HG03342 (cell line): ENCODE results near the gene JARID2.

Source experiments
- ATAC-seq: cut with Tn5 transposase; IDR thresholded peaks from one replicate; pipeline ENCODE4 v1.9.1; 2021; ENCODE audit warnings: mild to moderate bottlenecking, moderate library complexity; ENCODE audit not compliant: unreplicated experiment

JARID2 gene

DNA sequence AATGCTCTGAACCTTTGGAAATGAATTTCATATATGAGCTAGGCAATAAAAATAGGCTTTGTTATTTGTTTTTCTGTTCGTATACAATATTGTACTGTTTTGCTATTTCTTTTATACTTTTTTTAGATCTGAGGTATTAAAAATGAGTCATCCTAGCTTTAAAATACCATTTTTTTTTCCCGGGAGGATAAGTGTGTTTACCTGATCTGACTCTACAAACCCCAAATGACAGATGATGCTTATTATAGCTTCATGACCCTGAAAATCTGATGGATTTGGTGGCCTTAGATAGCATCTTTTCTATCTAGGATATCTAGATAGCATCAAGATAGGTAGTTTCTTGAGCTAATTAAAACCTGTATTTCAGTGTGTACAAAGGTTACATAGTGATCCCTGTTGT, 210.6 kb downstream of the JARID2 start:
- ATAC-seq = no peak

GRCh38 chr6:15457121-15457650, 211.3 kb downstream of the JARID2 start:
- ATAC-seq = no peak

GRCh38 chr6:15458021-15458459, 212.2 kb downstream of the JARID2 start:
- peak; percentile 71 for ATAC-seq

GRCh38 chr6:15460110-15460727, 214.3 kb downstream of the JARID2 start:
- ATAC-seq = no peak

DNA sequence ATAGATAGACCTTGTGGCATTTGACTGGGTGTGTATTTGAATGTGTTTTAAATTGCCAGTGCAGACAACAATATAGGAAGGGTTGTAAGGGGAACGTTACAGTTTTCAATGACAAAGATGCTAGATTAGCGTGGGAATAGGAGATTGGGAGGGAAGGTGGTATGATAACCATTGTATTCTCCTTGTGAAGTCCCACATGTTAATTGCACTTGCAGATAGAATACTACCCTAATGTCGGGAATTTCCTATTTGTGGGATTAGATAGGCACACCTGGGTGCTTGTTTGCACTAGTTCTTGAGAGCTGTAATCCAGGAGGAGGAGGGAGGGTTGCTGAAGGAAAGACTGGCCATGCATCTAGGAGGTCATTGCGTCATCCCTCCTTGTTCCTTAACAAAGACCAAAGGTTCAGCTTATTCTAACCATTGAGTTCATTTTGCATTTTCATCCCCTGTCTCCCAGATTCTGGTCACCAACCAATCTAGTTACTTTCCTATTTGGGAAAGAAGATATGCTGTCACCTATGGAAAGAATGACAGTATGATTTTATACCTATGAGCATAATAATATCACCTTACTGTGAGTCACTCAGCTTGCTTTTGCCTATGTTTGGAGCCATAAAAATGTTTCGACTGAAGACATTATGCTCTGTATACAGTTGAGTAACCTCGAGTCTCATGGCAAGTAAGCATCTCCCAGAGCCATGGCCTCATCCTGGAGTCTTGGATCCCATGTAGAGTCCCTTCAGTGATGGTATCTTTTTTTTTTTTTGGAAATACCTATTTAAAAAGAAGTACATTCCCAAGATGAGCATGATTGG, 215.5 kb downstream of the JARID2 start:
- ATAC-seq = no peak

DNA sequence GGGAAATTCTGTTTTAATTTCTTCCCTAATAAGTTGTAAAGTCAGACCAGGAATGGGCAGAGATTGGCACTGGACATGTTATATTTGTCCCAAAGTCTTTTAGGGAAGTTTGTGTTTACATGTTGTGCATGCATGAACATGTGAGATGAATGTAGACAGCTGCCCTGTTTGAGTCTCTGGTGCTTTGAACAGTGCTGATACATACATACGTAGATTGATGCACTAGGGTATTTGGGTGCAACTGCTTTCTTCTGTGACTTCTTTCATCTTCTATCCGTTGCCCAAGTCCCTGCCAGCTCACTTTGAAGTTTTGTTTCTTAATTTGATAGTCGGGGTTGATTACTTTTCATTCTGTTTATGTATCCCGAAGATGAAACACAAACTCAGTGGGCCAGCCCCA, 216.4 kb downstream of the JARID2 start:
- ATAC-seq = no peak

DNA sequence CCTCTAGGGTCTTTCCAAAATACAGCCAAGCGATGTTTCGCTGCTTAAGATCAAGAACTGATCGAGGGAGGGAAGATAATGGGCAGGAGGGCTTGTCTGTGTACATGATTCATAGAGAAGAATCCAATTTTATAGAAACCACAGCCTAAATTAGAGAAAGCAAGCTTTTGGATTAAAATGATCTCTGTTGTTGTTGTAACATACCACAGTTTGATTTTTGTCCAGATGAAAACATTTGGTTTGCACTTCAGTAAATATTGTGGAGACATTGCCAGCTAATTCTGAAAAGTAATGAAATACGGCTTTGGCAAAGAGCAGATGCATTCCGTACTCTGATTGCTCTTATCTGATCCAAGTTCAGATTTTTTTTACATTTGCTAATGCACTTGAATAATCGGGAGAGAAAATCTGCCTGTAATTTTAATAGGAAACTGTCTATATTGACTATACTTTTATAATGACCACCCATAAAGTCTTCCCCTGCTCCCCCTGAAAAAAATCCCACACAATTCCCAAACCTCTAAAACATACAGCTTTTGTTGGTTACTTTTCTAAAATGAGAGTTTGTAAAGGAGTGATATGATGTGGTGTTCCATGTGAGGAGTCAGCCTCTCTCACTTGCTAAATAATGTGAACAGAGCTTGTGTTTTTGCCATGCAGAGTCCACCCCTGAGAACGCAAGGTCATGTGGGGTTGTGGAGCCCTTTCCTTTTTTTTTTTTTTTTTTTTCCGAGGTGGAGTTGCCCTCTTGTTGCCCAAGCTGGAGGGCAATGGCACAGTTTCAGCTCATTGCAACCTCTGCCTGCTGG, 217.1 kb downstream of the JARID2 start:
- no peak for ATAC-seq

- ATAC-seq = no peak
Measured at GRCh38 chr6:15464211-15464725, 218.4 kb downstream of the JARID2 start.

DNA sequence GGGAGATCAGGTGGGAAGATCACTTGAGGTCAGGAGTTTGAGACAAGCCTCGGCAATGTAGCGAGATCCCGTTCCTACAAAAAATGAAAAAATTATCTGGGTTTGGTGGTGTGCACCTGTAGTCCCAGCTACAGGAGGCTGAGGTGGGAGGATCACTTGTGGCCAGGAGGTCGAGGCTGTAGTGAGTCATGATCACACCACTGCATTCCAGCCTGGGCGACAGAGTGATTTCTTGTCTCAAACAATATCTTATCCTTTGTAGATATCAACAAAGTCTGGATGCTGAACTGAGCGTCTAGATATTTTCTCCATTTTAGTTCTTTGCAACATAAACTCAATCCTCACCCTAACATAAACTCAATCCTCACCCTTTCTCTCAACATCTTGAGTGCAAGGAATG, 219.3 kb downstream of the JARID2 start:
- no peak for ATAC-seq

DNA sequence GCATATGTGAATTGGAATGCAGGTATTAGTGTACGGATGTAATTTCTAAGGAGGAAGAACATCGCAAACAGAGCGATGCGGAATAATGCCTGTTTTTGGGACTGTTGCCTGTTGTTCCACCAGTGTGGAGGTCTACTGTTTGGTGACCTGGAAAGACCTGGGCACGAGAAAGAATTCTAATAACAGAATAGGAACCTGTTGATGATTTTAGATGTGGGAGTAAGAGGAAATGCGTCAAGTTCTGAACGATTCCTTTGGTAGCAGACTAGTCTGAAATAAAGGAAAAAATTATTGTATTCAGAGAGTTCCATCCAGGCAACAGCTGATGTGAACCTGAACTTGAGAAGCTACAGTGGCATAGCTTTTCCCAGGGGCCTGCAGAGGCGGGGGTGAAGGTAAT, 224.9 kb downstream of the JARID2 start:
- ATAC-seq = no peak

GRCh38 chr6:15472621-15473020, 226.8 kb downstream of the JARID2 start:
- ATAC-seq = no peak

- ATAC-seq = no peak
Measured at GRCh38 chr6:15473174-15473573, 227.3 kb downstream of the JARID2 start.

- no peak for ATAC-seq
Measured at GRCh38 chr6:15473741-15474161, 227.9 kb downstream of the JARID2 start.

DNA sequence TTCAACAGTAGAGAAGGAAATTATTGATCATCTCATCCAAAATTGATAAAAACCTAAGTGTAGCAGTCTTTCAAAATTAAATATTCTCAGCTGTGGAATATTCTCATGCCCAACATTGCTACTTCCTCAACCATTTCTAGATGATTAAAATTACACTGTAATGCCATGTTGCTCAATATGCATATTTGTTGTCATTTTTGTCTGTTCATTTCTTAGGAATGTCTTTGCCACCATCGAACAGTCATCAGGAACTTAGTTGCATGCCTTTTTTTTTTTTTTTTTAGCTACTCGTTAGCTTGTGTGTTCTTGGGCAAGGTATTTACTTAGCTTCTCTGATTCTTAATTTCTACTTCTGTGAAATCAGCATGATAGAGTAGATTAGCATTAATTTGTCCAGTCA, 228.3 kb downstream of the JARID2 start:
- no peak for ATAC-seq

DNA sequence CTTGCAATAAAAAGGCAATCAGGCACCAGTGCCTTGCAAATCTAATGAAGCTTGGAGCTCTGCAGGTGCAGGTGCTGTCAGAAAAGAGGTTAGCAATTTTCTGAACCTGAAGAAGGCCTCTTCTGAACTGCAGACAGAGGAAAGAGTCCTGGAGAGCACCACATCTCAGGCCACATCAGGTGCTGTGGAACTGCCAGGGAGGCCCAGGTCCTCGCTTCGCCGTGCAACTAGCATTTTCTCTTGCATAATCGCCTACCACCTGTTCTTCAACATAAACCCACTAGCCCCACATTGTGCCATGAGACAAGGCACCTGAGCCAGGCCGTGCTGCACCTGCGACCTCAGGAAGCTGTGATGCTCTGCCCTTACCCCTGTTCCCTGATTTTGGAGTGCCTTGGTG, 229.4 kb downstream of the JARID2 start:
- no peak for ATAC-seq

- no peak for ATAC-seq
Measured at GRCh38 chr6:15475872-15476271, 230.0 kb downstream of the JARID2 start.

- no peak for ATAC-seq
Measured at GRCh38 chr6:15476631-15477380, 230.9 kb downstream of the JARID2 start.

DNA sequence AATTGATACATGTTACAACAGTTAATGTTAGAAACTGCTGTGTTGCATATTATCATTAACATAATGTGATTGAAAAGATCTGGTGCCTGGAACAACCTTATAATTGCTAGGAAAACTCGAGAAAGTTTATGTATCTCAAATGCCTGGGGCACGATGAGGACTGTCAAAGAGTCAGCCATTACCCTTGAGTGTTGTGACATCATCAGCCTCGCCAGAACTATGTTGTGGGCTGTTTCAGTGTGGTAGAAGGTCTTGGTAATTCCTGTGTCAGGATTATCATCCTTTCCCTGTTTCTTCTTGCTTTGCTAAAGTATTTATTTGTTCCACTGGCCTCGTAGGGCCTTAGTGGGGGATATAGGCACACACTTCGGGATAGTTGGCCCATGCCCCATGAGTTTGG, 231.9 kb downstream of the JARID2 start:
- ATAC-seq = no peak

DNA sequence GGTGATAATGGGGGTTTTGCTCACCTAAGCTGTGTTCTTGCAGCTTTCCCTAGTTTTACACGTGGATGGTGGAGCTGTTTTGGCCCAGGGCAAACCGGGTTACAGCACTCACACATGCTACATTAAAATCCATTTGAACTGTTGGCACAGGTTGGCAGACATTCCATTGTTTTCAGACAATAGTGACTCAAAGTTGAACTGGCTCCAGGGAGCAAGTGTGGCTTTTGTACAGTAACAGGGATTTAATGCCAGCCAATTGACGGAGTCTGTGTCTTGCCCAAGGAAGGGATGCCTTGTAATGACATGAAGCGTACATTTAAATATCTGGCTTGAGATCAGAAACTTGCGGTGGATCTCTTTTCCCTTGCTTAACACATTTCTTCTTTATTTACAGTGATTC, 233.9 kb downstream of the JARID2 start:
- ATAC-seq = no peak

DNA sequence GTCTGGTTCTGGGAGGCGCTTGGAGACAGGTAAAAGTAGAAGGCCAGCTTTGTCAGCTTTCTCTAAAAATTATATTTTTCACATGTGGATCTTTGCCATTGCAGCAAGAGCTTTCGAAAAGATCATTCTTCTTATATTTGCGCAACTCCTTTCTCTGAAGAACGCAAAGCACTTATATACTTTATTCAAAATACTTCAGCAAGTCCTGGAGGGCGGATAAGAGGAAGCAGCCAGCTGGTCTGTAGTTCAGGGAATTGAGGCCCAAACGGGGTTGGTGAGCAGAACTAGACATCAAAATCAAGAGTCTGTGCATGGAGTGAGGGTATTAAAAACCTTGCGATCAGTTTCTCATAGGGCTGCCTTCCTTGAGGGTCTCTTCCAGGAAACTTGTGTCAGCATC, 234.7 kb downstream of the JARID2 start:
- ATAC-seq = no peak
